ENCODE measurements around the gene LRRC59. TPM values are rescaled to one million over a fixed set of nuclear protein-coding genes. Genes with fewer than 3 reads are reported as not detected.

Gene LRRC59
- total RNA-seq, 1 experiment from 2014 or later: 221 TPM

DNA sequence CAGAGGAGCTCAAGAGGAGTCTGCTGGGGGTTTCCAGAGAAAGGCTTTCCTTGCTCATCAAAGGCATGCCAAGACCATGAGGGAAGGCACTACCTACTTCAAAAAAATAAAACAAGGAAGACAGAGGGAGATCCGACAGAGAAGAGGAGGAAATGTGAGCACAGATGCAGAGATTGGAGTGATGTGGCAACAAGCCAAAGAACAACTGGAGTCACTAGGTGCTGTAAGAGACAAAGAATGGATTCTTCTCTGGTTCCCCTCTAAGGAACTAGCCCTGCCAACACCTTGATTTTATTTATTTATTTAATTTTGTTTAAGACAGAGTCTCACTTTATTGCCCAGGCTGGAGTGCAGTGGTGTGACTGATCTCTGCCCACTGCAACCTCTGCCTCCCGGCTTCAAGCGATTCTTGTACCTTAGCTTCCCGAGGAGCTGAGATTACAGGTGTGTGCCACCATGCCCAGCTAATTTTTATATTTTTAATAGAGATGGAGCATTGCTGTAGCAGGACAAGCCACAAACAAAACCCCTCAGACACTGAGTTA lies 14.9 kb upstream of the LRRC59 start:
- Histone ChIP-seq H3K9me2 (ENCODE audit: insufficient read depth) (no peaks in the 10 kb centered on the region), H3K79me2 (ENCODE audit: insufficient read depth, low read length) (no peaks in the 10 kb centered on the region), H3K9ac (ENCODE audit: low read length) (no peak overlapping the region), H3K27me3 (ENCODE audit: insufficient read depth, low read length) (no peaks in the 10 kb centered on the region), H3K4me3 (replicated peaks in 1 of 2; ENCODE audit: low read depth in 1 of 2, low read length in 2 of 2) (no peak overlapping the region), H3K36me3 (ENCODE audit: control insufficient read depth in 1 of 2, insufficient read depth in 2 of 2, low read length in 2 of 2) (no peaks in the 10 kb centered on the region), H2AFZ (ENCODE audit: low read depth, low read length, poor library complexity, severe bottlenecking) (no peak overlapping the region), H3K4me2 (ENCODE audit: low read length) (no peak overlapping the region), H3K9me3 (ENCODE audit: control insufficient read depth in 1 of 2, insufficient read depth in 1 of 2, low read depth in 1 of 2, low read length in 2 of 2) (no peaks in the 10 kb centered on the region), H3K4me1 (ENCODE audit: control insufficient read depth in 1 of 2, insufficient read depth in 2 of 2, low read length in 2 of 2) (no peaks in the 10 kb centered on the region), H4K20me1 (ENCODE audit: insufficient read depth) (no peaks in the 10 kb centered on the region), H3K27ac (ENCODE audit: low read depth, low read length) (no peak overlapping the region)
- ATAC-seq: no peak
- intact Hi-C loops (cut with micrococcal nuclease): no loop called here
- TF ChIP-seq SRF (IDR thresholded peaks at IDR 0.05; ENCODE audit: low read depth): no peak
- TF ChIP-seq EZH2phosphoT487 (IDR thresholded peaks at IDR 0.05; ENCODE audit: borderline replicate concordance): no peak
- TF ChIP-seq CTCF (IDR thresholded peaks at IDR 0.05 in 2 of 3, conservative IDR thresholded peaks at IDR 0.05 in 1 of 3; ENCODE audit: borderline replicate concordance in 1 of 3, insufficient read depth in 1 of 3, low read depth in 2 of 3, low read length in 2 of 3): no peak
- ChIA-PET RAD21 (ENCODE audit: low non-redundant PET in 1 of 2, low total read pairs in 2 of 2, uncharacterized antibody in 2 of 2, unreplicated experiment in 2 of 2) (no interaction called here), POLR2A (interaction anchor here (1.1 kb wide), 1 partner anchor 15 kb away, joined by 3 read pairs; the partner anchor contains the start of gene LRRC59), CTCF (interaction anchor here (0.5 to 1.1 kb wide), 2 partner anchors 15 to 318 kb away, joined by 3 read pairs; partner anchors contain the start of gene LRRC59)
- no peak for DNase-seq (ENCODE audit: low read depth, low spot score)
- BruUV-seq (replicated peaks): no TSS peak

- H3K9me2 ChIP-seq (ENCODE audit: insufficient read depth): no peaks in the 10 kb centered on the region
- DNase-seq (ENCODE audit: low read depth, low spot score) (no peak), ATAC-seq (no peak)
- H3K4me1 ChIP-seq (ENCODE audit: control insufficient read depth in 1 of 2, insufficient read depth in 2 of 2, low read length in 2 of 2): no peaks in the 10 kb centered on the region
- H2AFZ ChIP-seq (ENCODE audit: low read depth, low read length, poor library complexity, severe bottlenecking): no peak overlapping the region
- BruUV-seq (replicated peaks): no TSS peak
- CTCF ChIA-PET: interaction anchor here (2.1 kb wide), 1 partner anchor 11 kb away, joined by 16 read pairs; the partner anchor contains the start of gene LRRC59
- no peak overlapping the region for H3K9ac ChIP-seq (ENCODE audit: low read length)
- H4K20me1 ChIP-seq (ENCODE audit: insufficient read depth): no peaks in the 10 kb centered on the region
- TF ChIP-seq CBX3 (IDR thresholded peaks at IDR 0.05; ENCODE audit: low read depth) (no peak), ZBTB33 (IDR thresholded peaks at IDR 0.05; ENCODE audit: extremely low read depth, insufficient replicate concordance, low read length) (no peak)
- TF ChIP-seq, protein P1, sequence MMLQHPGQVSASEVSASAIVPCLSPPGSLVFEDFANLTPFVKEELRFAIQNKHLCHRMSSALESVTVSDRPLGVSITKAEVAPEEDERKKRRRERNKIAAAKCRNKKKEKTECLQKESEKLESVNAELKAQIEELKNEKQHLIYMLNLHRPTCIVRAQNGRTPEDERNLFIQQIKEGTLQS (IDR thresholded peaks at IDR 0.05): no peak
- RAD21 ChIA-PET (ENCODE audit: low non-redundant PET in 1 of 2, low total read pairs in 2 of 2, uncharacterized antibody in 2 of 2, unreplicated experiment in 2 of 2): no interaction called here
- no peak overlapping the region for H3K4me2 ChIP-seq (ENCODE audit: low read length)
- no peaks in the 10 kb centered on the region for H3K9me3 ChIP-seq (ENCODE audit: control insufficient read depth in 1 of 2, insufficient read depth in 1 of 2, low read depth in 1 of 2, low read length in 2 of 2)
- no peaks in the 10 kb centered on the region for H3K27me3 ChIP-seq (ENCODE audit: insufficient read depth, low read length)
- H3K27ac ChIP-seq (ENCODE audit: low read depth, low read length): no peak overlapping the region
- no peak overlapping the region for H3K4me3 ChIP-seq (replicated peaks in 1 of 2; ENCODE audit: low read depth in 1 of 2, low read length in 2 of 2)
- intact Hi-C loops (cut with micrococcal nuclease): no loop called here
- no peaks in the 10 kb centered on the region for H3K36me3 ChIP-seq (ENCODE audit: control insufficient read depth in 1 of 2, insufficient read depth in 2 of 2, low read length in 2 of 2)
- POLR2A ChIA-PET: no interaction called here
- no peaks in the 10 kb centered on the region for H3K79me2 ChIP-seq (ENCODE audit: insufficient read depth, low read length)
Measured at GRCh38 chr17:50407921-50408320, 10.6 kb upstream of the LRRC59 start.
